Lung microvascular endothelial cell (primary cell): ENCODE results near the gene TNFSF15. TPM values are rescaled to one million over a fixed set of nuclear protein-coding genes. Genes with fewer than 3 reads are reported as not detected.
A peak's percentile ranks its signal among the peaks of the same experiment; 100 is the strongest.

ENCODE experiments used
- DNase-seq, 2 donors: peaks; one replicate each; pipeline versions ENCODE4 v3.0.0 to v3.0.0-alpha.2; 2010; ENCODE audit warnings: low read depth in 2 of 2
- total RNA-seq: library from RNA; depleted of rRNA; stranded (reverse); fragments of >200 nt; gene quantifications from 2 replicates; pipeline ENCODE4 v1.2.1, GENCODE V29; 2014

The TNFSF15 gene
- total RNA-seq, 1 donor from 2014 or later, result 2.6 TPM

GRCh38 chr9:114825126-114825795, 19.4 kb upstream of the TNFSF15 start:
- DNase-seq, result no peak

- no peak for DNase-seq
Measured at GRCh38 chr9:114824110-114824509, 18.3 kb upstream of the TNFSF15 start.

GRCh38 chr9:114823441-114823840, 17.6 kb upstream of the TNFSF15 start:
- no peak for DNase-seq

GRCh38 chr9:114822708-114823107, 16.9 kb upstream of the TNFSF15 start:
- DNase-seq, result no peak

- no peak for DNase-seq
Measured at GRCh38 chr9:114820776-114821501, 15.1 kb upstream of the TNFSF15 start.

GRCh38 chr9:114818178-114818577, 12.3 kb upstream of the TNFSF15 start:
- no peak for DNase-seq

- no peak for DNase-seq
Measured at GRCh38 chr9:114813717-114814418, 8.0 kb upstream of the TNFSF15 start.

GRCh38 chr9:114811966-114812636, 6.3 kb upstream of the TNFSF15 start:
- peak in 1 of 2 donors; percentile 21 for DNase-seq

GRCh38 chr9:114811301-114811700, 5.5 kb upstream of the TNFSF15 start:
- DNase-seq, result peak in 1 of 2 donors; percentile 24

GRCh38 chr9:114810614-114811013, 4.8 kb upstream of the TNFSF15 start:
- DNase-seq, result no peak

GRCh38 chr9:114806526-114806900, 674 bp upstream of the TNFSF15 start:
- no peak for DNase-seq

- peak; percentile 91 to 94 for DNase-seq
Measured at GRCh38 chr9:114804505-114804904, 1.3 kb downstream of the TNFSF15 start.

- no peak for DNase-seq
Measured at GRCh38 chr9:114803479-114804265, 2.2 kb downstream of the TNFSF15 start.

GRCh38 chr9:114799925-114800324, 5.9 kb downstream of the TNFSF15 start:
- no peak for DNase-seq

- peak; percentile 36 to 38 for DNase-seq
Measured at GRCh38 chr9:114799441-114799840, 6.4 kb downstream of the TNFSF15 start.

- DNase-seq, result no peak
Measured at GRCh38 chr9:114798780-114799427, 6.9 kb downstream of the TNFSF15 start.

- no peak for DNase-seq
Measured at GRCh38 chr9:114798101-114798500, 7.7 kb downstream of the TNFSF15 start.

GRCh38 chr9:114792396-114792795, 13.4 kb downstream of the TNFSF15 start:
- DNase-seq, result no peak

GRCh38 chr9:114791736-114792135, 14.1 kb downstream of the TNFSF15 start:
- DNase-seq, result no peak

GRCh38 chr9:114791312-114791711, 14.5 kb downstream of the TNFSF15 start:
- DNase-seq, result no peak

GRCh38 chr9:114790521-114790920, 15.3 kb downstream of the TNFSF15 start:
- no peak for DNase-seq
